Mesothelial cell of epicardium (in vitro differentiated cells): Measurements from ENCODE around the gene PGM2. TPM values are rescaled to one million over a fixed set of nuclear protein-coding genes. Genes with fewer than 3 reads are reported as not detected.
A peak's percentile ranks its signal among the peaks of the same experiment; 100 is the strongest.
"Not testable (repeated sequence)": the region's sequence is repeated elsewhere in the genome, so short reads cannot be mapped to it uniquely, and the experiment has no call there.

ENCODE experiments used
- DNase-seq, 2 experiments: peaks; one replicate each; pipeline ENCODE4 v3.0.0; 2021; ENCODE audit warnings: low spot score in 2 of 2; ENCODE audit not compliant: unreplicated experiment in 2 of 2
- H3K27ac Mint-ChIP-seq: 2 replicates; pipeline ENCODE4 v1.8.0; 2021; ENCODE audit warnings: mixed read lengths
- H3K27me3 Mint-ChIP-seq: 2 replicates; pipeline ENCODE4 v1.8.0; 2021; ENCODE audit warnings: low read depth, mixed read lengths
- H3K36me3 Mint-ChIP-seq: 2 replicates; pipeline ENCODE4 v1.8.0; 2021; ENCODE audit warnings: mixed read lengths
- H3K4me1 Mint-ChIP-seq: 2 replicates; pipeline ENCODE4 v1.8.0; 2021; ENCODE audit warnings: mixed read lengths
- H3K4me3 Mint-ChIP-seq: 2 replicates; pipeline ENCODE4 v1.8.0; 2021; ENCODE audit warnings: mild to moderate bottlenecking, moderate library complexity, mixed read lengths
- H3K9me3 Mint-ChIP-seq: 2 replicates; pipeline ENCODE4 v1.8.0; 2021; ENCODE audit warnings: mixed read lengths
- CTCF ChIP-seq: fragments of 200-600 bp; sonication (generic); IDR thresholded peaks from one replicate; pipeline ENCODE4 v1.5.0; 2021; ENCODE audit warnings: antibody characterized with exemption; ENCODE audit not compliant: unreplicated experiment
- total RNA-seq: library from RNA; stranded (reverse); gene quantifications from 3 replicates; pipeline ENCODE4 v1.2.1, GENCODE V29; 2021

The PGM2 gene
- total RNA-seq, result 16.8 to 20.0 TPM (median 19.2 TPM) in 3 replicates

GRCh38 chr4:37826295-37827029 is at the start of gene PGM2:
PGM2 (plus strand) TSS chr4:37826686; CDS start chr4:37826733, 47 bp downstream.
- Mint-ChIP-seq H3K36me3 (peaks cover 15% of the 10 kb centered on the region), H3K9me3 (no peaks in the 10 kb centered on the region), H3K4me1 (peaks cover 24% of the 10 kb centered on the region), H3K4me3 (peak within 1 kb of the TSS; percentile 80), H3K27me3 (no peaks in the 10 kb centered on the region), H3K27ac (peak within 1 kb of the TSS; percentile 90)
- DNase-seq, result peak; percentile 62 to 84
- peak; percentile 5 for TF ChIP-seq CTCF

DNA sequence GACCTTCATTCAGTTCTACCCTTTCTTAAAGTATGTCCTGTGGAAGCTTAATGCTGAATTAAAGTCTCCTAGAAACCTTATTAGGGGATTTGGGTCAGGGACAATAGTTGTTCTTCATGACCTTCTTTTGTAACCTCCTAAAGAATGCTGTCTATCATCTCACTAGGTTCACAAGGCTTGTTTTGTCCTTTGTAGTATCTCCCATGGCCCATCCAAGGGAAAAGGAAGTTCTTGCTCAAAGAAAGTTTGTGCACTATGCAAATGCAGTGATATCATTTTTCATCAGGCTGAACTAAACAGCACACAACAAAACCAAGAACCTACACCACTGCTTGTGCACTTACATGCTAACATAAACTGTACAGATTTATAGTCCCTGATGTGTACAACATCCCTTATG is 46.6 kb upstream of the PGM2 start:
- Mint-ChIP-seq H3K27ac (no peak overlapping the region), H3K9me3 (peaks cover 5% of the 10 kb centered on the region), H3K4me3 (no peak overlapping the region), H3K4me1 (peaks cover 15% of the 10 kb centered on the region), H3K27me3 (peaks cover 2% of the 10 kb centered on the region), H3K36me3 (no peaks in the 10 kb centered on the region)
- no peak for TF ChIP-seq CTCF
- DNase-seq, result no peak

- peaks cover 5% of the 10 kb centered on the region for H3K9me3 Mint-ChIP-seq
- peaks cover 15% of the 10 kb centered on the region for H3K4me1 Mint-ChIP-seq
- no peak for TF ChIP-seq CTCF
- no peak for DNase-seq
- H3K4me3 Mint-ChIP-seq, result no peak overlapping the region
- H3K36me3 Mint-ChIP-seq, result no peaks in the 10 kb centered on the region
- H3K27me3 Mint-ChIP-seq, result peaks cover 2% of the 10 kb centered on the region
- peak overlapping the region; percentile 49 for H3K27ac Mint-ChIP-seq
These were observed 45.9 kb upstream of the PGM2 start for GRCh38 chr4:37780444-37781130.

- no peak for TF ChIP-seq CTCF
- peaks cover 15% of the 10 kb centered on the region for H3K4me1 Mint-ChIP-seq
- peaks cover 9% of the 10 kb centered on the region for H3K9me3 Mint-ChIP-seq
- H3K27ac Mint-ChIP-seq, result peak overlapping the region; percentile 49
- peaks cover 4% of the 10 kb centered on the region for H3K27me3 Mint-ChIP-seq
- H3K36me3 Mint-ChIP-seq, result no peaks in the 10 kb centered on the region
- DNase-seq, result no peak
- no peak overlapping the region for H3K4me3 Mint-ChIP-seq
These were observed 45.4 kb upstream of the PGM2 start for GRCh38 chr4:37781131-37781455.

GRCh38 chr4:37786267-37786666 is 40.2 kb upstream of the PGM2 start:
- H3K4me1 Mint-ChIP-seq, H3K36me3 Mint-ChIP-seq, DNase-seq, H3K27ac Mint-ChIP-seq, H3K4me3 Mint-ChIP-seq: not testable (repeated sequence)
- Mint-ChIP-seq H3K27me3 (peaks cover 16% of the 10 kb centered on the region), H3K9me3 (peaks cover 18% of the 10 kb centered on the region)

DNA sequence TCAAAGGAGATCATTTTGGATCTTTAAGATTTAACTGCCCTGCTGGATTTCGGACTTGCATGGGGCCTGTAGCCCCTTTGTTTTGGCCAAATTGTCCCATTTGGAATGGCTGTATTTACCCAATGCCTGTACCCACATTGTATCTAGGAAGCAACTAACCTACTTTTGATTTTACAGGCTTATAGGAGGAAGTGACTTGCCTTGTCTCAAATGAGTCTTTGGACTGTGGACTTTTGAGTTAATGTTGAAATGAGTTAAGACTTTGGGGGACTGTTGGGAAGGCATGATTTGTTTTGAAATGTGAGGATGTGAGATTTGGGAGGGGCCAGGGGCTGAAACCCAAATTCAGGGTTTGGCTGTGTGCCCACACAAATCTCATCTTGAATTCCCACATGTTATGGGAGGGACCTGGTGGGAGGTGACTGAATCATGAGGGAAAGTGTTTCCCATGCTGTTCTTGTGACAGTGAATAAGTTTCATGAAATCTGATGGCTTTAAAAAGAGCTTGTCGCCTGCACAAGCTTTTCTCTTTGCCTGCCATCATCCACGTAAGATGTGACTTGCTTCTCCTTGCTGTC is 38.5 kb upstream of the PGM2 start:
- H3K4me3 Mint-ChIP-seq, H3K4me1 Mint-ChIP-seq, DNase-seq, H3K27ac Mint-ChIP-seq: not testable (repeated sequence)
- H3K9me3 Mint-ChIP-seq, result peaks cover 22% of the 10 kb centered on the region
- peaks cover 16% of the 10 kb centered on the region for H3K27me3 Mint-ChIP-seq
- H3K36me3 Mint-ChIP-seq, result peaks cover 10% of the 10 kb centered on the region
